NCI-H1694 (cell line): ENCODE data around the gene TOR1AIP2.
"Not testable (repeated sequence)": the region's sequence is repeated elsewhere in the genome, so short reads cannot be mapped to it uniquely, and the experiment has no call there.

Source experiments
- DNase-seq: peaks from one replicate; lab custom pipeline; 2025; lab: John Stamatoyannopoulos, UW

Gene TOR1AIP2

GRCh38 chr1:179875596-179876299 is 1.9 kb downstream of the TOR1AIP2 start:
- DNase-seq, result no peak

GRCh38 chr1:179873438-179873851 is 4.2 kb downstream of the TOR1AIP2 start:
- DNase-seq, result no peak

- DNase-seq, result no peak
Measured at GRCh38 chr1:179872558-179872957, 5.0 kb downstream of the TOR1AIP2 start.

GRCh38 chr1:179871940-179872339 is 5.7 kb downstream of the TOR1AIP2 start:
- no peak for DNase-seq

GRCh38 chr1:179870870-179871269 is 6.7 kb downstream of the TOR1AIP2 start:
- DNase-seq, result no peak

GRCh38 chr1:179867493-179868330 is 9.9 kb downstream of the TOR1AIP2 start:
- peak; percentile 58 for DNase-seq

- no peak for DNase-seq
Measured at GRCh38 chr1:179866616-179867015, 11.0 kb downstream of the TOR1AIP2 start.

GRCh38 chr1:179865377-179865776 is 12.2 kb downstream of the TOR1AIP2 start:
- no peak for DNase-seq

- no peak for DNase-seq
Measured at GRCh38 chr1:179860652-179861051, 17.0 kb downstream of the TOR1AIP2 start.

- no peak for DNase-seq
Measured at GRCh38 chr1:179857009-179857408, 20.6 kb downstream of the TOR1AIP2 start.

- no peak for DNase-seq
Measured at GRCh38 chr1:179856296-179856695, 21.3 kb downstream of the TOR1AIP2 start.

GRCh38 chr1:179855831-179856230 is 21.8 kb downstream of the TOR1AIP2 start:
- DNase-seq, result not testable (repeated sequence)

GRCh38 chr1:179853102-179853501 is 24.5 kb downstream of the TOR1AIP2 start:
- no peak for DNase-seq

GRCh38 chr1:179848233-179848632 is 29.4 kb downstream of the TOR1AIP2 start:
- DNase-seq, result no peak

GRCh38 chr1:179840107-179840506 is 37.5 kb downstream of the TOR1AIP2 start:
- no peak for DNase-seq

- not testable (repeated sequence) for DNase-seq
Measured at GRCh38 chr1:179836686-179837445, 40.7 kb downstream of the TOR1AIP2 start.

GRCh38 chr1:179831852-179832699 is 45.5 kb downstream of the TOR1AIP2 start:
- DNase-seq, result no peak

- no peak for DNase-seq
Measured at GRCh38 chr1:179831225-179831624, 46.4 kb downstream of the TOR1AIP2 start.

GRCh38 chr1:179828554-179829110 is 49.0 kb downstream of the TOR1AIP2 start:
- no peak for DNase-seq

- no peak for DNase-seq
Measured at GRCh38 chr1:179826626-179827280, 50.9 kb downstream of the TOR1AIP2 start.
